DND-41 (cell line): Measurements from ENCODE around the gene PYGO2.

ENCODE experiments used
- CTCF ChIP-seq: IDR thresholded peaks from 2 replicates; pipeline ENCODE4 v1.5.1; 2012; ENCODE audit warnings: borderline replicate concordance, low read length, moderate library complexity, mild to moderate bottlenecking; ENCODE audit not compliant: poor library complexity, severe bottlenecking; ENCODE audit errors: extremely low read depth
- EZH2 ChIP-seq: IDR thresholded peaks from 3 replicates; pipeline ENCODE4 v1.6.1; 2012; ENCODE audit warnings: borderline replicate concordance, low read depth, mild to moderate bottlenecking, moderate library complexity, low read length, inconsistent platforms; ENCODE audit not compliant: severe bottlenecking

GRCh38 chr1:154972213-154972516 is 10.6 kb upstream of the PYGO2 start:
- TF ChIP-seq CTCF (no peak), EZH2 (no peak)
